ENCODE results near the gene NAP1L4. TPM values are rescaled to one million over a fixed set of nuclear protein-coding genes. Genes with fewer than 3 reads are reported as not detected.
"Not testable (repeated sequence)": the region's sequence is repeated elsewhere in the genome, so short reads cannot be mapped to it uniquely, and the experiment has no call there.

The NAP1L4 gene
- total RNA-seq, 6 experiments from 2014 or later = 37.6 to 76.0 (median 56.9) TPM

DNA sequence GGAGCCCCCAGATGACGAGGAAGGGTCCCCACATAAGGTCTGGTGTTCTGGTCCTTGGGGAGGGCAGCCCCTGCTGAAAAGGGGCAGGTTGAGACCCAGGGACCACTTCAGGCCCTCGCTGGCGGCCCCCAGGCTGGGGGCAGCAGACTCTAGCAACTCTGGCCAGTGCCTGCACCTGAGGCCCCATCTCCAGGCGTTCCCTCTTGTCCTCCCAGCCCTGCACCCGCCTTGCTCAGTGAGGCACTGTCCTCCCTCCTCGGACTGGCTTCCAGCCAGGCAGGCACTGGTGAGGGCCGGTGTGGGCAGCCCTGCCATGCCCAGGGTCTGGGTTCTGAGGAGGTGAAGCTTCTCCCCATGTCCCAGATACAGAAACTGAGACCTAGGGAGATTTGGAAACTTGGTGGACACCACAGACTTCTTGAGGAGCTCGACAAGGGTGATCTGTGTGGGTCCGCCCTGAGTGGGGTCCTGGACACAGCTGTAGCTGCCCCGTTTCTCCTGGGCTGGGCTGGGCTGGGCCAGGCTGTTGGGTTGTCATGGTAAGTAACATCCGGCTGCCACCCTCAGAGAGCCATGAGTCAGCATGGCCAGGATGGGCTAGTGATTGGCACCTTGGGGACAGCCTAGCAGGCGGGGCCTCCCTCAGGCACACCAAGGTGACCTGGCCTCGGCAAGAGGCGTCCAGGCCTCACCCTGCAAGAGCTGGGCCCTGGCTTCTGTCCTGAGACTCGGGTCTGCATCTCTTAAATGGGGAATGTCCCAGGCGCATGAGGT lies 51.8 kb downstream of the NAP1L4 start:
- Histone ChIP-seq H3K9me3 (no peaks in the 10 kb centered on the region), H3K27me3 (no peaks in the 10 kb centered on the region), H3K4me1 (peaks cover 0 to 18% (median 8%) of the 10 kb centered on the region in 4 donors), H3K27ac (peak overlapping the region in 1 of 3 donors; percentile 25), H3K4me3 (no peak overlapping the region), H3K36me3 (no peaks in the 10 kb centered on the region)
- intact Hi-C loops (cut with DNase I) = no loop called here
- WGBS (ENCODE audit: insufficient coverage, low coverage, low lambda C conversion rate, missing lambda C conversion rate) = 0% methylated on average over 1 of the region's 16 CpGs
- DNase-seq = peak in 1 of 3 donors; percentile 61
- TF ChIP-seq POLR2A (IDR thresholded peaks at IDR 0.05) = no peak
- TF ChIP-seq, protein P1, sequence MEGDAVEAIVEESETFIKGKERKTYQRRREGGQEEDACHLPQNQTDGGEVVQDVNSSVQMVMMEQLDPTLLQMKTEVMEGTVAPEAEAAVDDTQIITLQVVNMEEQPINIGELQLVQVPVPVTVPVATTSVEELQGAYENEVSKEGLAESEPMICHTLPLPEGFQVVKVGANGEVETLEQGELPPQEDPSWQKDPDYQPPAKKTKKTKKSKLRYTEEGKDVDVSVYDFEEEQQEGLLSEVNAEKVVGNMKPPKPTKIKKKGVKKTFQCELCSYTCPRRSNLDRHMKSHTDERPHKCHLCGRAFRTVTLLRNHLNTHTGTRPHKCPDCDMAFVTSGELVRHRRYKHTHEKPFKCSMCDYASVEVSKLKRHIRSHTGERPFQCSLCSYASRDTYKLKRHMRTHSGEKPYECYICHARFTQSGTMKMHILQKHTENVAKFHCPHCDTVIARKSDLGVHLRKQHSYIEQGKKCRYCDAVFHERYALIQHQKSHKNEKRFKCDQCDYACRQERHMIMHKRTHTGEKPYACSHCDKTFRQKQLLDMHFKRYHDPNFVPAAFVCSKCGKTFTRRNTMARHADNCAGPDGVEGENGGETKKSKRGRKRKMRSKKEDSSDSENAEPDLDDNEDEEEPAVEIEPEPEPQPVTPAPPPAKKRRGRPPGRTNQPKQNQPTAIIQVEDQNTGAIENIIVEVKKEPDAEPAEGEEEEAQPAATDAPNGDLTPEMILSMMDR (IDR thresholded peaks at IDR 0.05) = no peak
- peak; percentile 5 to 52 (median 42) for ATAC-seq

DNA sequence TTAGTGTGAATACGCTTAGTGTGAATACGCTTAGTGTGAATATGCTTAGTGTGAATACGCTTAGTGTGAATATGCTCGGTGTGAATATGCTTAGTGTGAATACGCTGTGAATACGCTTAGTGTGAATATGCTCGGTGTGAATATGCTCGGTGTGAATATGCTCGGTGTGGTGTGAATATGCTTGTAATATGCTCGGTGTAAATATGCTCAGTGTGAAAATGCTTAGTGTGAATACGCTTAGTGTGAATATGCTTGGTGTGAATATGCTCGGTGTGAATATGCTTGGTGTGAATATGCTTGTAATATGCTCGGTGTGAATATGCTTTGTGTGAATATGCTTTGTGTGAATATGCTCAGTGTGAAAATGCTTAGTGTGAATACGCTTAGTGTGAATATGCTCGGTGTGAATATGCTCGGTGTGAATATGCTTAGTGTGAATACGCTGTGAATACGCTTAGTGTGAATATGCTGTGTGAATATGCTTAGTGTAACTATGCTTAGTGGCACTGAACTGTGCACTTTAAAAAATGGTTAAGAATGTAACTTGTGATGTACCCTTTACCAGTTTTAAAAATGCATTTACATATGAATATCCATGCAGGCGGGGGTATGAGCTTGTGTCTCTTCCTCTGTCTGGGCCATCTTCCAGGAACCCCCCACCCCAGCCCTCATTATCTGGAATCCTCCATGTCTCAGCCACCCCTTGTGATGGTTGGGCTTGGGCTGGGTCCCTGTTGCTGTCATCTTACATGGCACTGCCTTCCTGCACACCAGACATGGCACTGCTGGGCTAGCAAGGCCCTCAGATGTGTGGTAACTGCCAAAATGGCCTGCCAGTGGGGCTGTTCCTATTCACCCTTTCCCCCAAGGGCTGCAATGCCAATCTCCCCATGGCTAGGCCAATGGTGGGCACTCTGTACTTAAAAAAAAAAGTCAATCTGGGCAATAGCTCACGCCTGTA lies 53.4 kb downstream of the NAP1L4 start:
- H3K9me3 ChIP-seq; H3K4me3 ChIP-seq; DNase-seq; ATAC-seq; H3K36me3 ChIP-seq; intact Hi-C loops (cut with DNase I); H3K27me3 ChIP-seq; H3K27ac ChIP-seq: not testable (repeated sequence)
- 69% methylated on average over 8 of the region's 20 CpGs for WGBS (ENCODE audit: insufficient coverage, low coverage, low lambda C conversion rate, missing lambda C conversion rate)
- H3K4me1 ChIP-seq = peaks cover 0 to 18% (median 8%) of the 10 kb centered on the region in 4 donors

DNA sequence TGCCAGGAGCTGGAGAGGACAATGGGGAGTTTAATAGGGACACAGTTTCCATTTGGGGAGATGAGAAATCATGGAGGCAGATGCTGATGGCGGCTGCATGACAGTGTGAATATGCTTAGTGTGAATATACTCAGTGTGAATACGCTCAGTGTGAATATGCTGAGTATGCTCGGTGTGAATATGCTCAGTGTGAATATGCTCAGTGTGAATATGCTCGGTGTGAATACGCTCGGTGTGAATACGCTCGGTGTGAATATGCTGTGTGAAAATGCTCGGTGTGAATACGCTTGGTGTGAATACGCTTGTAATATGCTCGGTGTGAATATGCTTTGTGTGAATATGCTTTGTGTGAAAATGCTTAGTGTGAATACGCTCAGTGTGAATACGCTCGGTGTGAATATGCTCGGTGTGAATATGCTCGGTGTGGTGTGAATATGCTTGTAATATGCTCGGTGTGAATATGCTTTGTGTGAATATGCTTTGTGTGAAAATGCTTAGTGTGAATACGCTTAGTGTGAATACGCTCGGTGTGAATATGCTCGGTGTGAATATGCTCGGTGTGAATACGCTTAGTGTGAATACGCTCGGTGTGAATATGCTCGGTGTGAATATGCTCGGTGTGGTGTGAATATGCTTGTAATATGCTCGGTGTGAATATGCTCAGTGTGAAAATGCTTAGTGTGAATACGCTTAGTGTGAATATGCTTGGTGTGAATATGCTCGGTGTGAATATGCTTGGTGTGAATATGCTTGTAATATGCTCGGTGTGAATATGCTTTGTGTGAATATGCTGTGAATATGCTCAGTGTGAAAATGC lies 54.3 kb downstream of the NAP1L4 start:
- H3K4me1 ChIP-seq = peaks cover 0 to 18% (median 8%) of the 10 kb centered on the region in 4 donors
- WGBS (ENCODE audit: insufficient coverage, low coverage, low lambda C conversion rate, missing lambda C conversion rate) = 92% methylated on average over 27 of the region's 32 CpGs
- DNase-seq; H3K4me3 ChIP-seq; H3K27ac ChIP-seq; ATAC-seq; H3K36me3 ChIP-seq; intact Hi-C loops (cut with DNase I); H3K9me3 ChIP-seq; H3K27me3 ChIP-seq: not testable (repeated sequence)

DNA sequence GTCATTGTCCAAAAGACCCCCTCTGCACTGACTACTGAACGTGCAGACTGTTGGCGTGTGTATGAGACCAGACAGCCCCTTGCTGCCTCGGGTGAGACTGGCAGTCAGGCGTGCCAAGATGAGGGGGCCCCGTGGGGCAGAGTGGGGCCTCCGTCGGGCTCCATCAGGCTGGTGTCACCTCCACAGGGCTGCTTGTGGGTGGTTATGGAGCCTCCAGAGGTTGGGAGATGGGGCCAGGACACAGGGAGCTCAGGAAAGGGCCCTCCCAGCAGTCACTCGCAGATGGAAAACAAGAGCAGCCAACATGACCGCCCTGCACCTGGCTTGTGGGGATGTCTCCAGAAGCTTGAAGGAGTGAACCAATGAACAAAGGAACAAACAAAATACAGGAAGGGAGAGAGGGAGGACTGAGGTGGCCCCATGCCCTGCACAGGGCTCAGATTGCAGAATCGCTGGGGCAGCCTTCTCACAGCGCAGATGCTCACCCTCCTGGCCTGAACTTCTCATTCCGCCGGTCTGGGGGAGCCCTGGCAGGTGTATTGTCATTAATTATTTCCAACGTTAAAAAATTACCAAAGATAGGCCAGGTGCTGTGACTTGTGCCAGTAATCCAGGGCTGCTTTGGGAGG lies 57.4 kb downstream of the NAP1L4 start:
- Histone ChIP-seq H3K27me3 (no peaks in the 10 kb centered on the region), H3K9me3 (no peaks in the 10 kb centered on the region), H3K27ac (no peak overlapping the region), H3K4me3 (no peak overlapping the region), H3K4me1 (peaks cover 0 to 9% (median 4%) of the 10 kb centered on the region in 4 donors), H3K36me3 (no peaks in the 10 kb centered on the region)
- TF ChIP-seq POLR2A (IDR thresholded peaks at IDR 0.05) = no peak
- TF ChIP-seq, protein P1 (IDR thresholded peaks at IDR 0.05) = no peak
- WGBS (ENCODE audit: insufficient coverage, low coverage, low lambda C conversion rate, missing lambda C conversion rate) = 70% methylated on average over 5 of the region's 14 CpGs
- intact Hi-C loops (cut with DNase I) = no loop called here
- ATAC-seq (no peak), DNase-seq (no peak)

All from right lobe of liver (tissue), 6 donors.